CD4-positive, alpha-beta T cell treated with Interleukin-4 for 1 hour (primary cell): ENCODE measurements around the gene ANO6.
"Not testable (repeated sequence)": the region's sequence is repeated elsewhere in the genome, so short reads cannot be mapped to it uniquely, and the experiment has no call there.

ENCODE experiments used
- DNase-seq, 2 donors: peaks; one replicate each; pipeline ENCODE4 v3.0.0-alpha.2; 2020 to 2022

ANO6 gene, protein sequence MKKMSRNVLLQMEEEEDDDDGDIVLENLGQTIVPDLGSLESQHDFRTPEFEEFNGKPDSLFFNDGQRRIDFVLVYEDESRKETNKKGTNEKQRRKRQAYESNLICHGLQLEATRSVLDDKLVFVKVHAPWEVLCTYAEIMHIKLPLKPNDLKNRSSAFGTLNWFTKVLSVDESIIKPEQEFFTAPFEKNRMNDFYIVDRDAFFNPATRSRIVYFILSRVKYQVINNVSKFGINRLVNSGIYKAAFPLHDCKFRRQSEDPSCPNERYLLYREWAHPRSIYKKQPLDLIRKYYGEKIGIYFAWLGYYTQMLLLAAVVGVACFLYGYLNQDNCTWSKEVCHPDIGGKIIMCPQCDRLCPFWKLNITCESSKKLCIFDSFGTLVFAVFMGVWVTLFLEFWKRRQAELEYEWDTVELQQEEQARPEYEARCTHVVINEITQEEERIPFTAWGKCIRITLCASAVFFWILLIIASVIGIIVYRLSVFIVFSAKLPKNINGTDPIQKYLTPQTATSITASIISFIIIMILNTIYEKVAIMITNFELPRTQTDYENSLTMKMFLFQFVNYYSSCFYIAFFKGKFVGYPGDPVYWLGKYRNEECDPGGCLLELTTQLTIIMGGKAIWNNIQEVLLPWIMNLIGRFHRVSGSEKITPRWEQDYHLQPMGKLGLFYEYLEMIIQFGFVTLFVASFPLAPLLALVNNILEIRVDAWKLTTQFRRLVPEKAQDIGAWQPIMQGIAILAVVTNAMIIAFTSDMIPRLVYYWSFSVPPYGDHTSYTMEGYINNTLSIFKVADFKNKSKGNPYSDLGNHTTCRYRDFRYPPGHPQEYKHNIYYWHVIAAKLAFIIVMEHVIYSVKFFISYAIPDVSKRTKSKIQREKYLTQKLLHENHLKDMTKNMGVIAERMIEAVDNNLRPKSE

DNA sequence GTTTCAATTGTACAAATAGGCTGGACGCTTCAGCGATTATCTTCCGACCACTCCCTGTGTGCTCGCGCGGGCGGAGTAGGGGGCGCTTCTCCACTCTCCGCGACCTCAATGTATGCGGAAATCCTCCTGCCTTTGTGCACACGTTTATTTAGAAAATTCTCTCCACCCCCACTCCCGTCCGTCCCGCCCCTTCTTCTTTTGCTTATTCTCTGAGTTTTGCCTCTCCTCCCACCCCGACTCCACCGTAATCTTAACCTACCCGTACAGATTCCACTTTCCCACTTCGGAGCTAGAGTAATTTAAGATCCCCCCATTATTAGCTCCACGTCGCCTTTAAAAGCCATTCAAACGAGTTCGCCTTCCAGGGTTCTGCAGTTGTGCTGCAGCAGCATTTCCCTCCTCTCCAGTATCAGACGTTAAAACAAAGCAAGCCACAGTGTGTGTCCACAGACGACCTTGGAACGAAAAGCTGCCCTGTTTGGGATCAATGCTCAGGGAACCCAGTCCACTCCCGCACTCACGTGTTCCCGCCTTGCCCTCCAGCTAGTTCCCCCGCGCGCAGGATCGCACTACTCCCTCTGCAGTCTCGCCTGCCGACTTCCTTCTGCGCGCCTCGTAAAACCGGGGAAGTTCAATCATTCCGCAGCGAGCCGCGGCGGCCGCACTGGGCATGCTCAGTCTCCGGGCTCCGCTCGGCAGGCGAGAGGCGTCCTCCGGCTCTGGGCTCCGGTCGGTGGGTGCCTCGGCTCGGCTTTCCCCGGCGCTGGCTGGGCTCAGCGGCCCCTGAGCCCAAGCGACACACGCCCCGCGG lies at the start of gene ANO6:
Gene ANO6, plus strand, starts transcription at position 677 of the 811 bp plus-strand sequence. CDS start 227 bp downstream, outside the sequence.
- DNase-seq: peak; percentile 74 to 76

DNA sequence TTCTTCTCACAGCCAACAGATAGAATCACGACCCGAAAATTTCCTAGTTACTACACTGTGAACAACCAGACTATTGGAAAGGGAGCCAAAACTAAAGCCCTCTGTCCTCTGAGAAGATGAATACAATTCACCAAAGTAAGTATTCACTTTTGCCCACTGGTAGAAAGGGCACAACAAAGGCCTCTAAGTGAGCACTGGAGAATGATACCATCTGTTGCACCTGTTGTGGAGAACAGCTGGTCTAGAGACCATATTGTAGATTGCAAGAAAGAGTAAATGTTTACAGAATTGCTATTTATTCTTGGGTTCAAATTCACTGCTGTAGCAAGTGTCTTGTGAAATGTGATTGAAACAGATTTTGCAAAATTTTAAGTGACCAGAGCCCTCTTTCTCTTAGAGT lies 46.9 kb upstream of the ANO6 start:
- DNase-seq: no peak

DNA sequence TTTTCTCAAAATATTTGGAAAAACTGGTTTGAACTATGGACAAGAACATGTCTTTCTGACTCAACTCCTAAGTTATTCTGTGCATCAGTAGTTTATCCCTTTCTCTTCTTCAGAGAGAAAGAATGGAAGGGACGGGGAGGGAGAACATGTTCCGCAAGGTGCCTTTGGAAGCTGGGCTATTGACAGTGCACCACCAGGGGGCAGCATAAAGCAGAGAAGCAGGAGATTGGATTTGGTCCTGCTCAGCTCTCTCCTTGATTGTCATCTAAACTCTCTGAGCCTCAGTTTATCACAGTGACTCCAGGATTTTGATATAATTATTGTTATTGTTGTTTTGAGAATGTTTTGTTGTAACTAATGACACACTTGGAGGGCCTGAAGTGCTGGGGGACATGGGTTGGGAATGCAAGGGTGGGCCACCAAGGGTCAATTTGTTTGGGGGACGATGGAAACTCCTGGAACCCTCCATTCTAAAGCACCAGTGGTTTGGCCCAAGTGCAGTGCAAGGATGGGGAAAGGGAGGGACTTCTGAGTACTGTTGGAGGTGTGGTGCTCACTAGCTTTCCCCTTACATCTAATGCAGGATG lies 45.3 kb upstream of the ANO6 start:
- peak; percentile 70 to 72 for DNase-seq

DNA sequence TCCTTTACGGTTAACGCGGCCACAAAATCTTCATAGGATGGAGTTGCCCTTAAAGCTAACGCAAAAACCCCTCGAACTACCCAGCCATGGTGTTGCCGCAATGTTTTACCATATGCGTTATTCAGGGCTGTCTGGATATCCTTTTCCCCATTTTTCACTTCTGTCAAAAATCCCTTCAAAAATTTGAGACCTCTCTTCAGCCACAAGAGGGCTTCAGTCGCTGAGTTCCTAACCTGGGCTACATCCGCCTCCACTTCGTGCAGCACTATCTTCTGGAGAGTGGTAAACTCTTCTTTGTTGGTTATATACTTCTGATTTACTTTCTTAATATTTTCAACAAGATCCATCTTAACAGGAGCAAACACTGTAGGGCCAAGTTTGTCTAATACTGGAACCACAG lies 42.6 kb upstream of the ANO6 start:
- not testable (repeated sequence) for DNase-seq

DNA sequence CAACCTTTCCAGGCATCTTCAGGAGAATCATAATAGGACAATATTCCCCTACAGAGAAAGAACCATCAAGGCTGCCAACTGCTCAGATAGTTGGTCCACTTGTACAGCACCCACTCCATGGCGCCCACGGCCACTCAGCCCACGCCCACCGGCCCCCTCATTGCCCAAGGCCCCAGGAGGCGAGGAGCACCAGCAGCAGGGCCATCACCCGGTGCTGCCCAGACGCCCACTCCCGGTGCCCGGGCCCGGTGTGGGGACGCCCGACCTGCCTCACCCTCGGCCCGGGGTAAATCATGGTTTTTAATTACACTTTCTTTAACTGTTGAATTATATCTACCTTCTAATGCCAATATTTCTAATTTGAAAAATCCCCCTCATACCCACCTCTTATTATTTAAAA lies 41.3 kb upstream of the ANO6 start:
- DNase-seq: no peak

DNA sequence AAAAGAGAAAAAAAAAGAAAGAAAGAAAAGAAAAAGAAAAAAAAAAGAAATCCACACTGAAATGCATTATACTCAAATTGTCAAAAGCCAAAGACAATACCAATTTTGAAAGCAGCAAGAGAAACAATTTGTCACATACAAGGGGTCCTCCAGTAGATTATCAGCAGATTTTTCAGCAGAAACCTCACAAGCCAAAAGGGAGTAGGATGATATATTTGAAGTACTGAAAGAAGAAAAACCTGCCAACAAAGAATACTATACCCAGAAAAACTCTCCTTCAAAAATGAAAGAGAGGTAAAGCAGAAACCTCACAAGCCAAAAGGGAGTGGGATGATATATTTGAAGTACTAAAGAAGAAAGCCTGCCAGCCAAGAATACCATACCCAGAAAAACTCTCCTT lies 37.1 kb upstream of the ANO6 start:
- no peak for DNase-seq

DNA sequence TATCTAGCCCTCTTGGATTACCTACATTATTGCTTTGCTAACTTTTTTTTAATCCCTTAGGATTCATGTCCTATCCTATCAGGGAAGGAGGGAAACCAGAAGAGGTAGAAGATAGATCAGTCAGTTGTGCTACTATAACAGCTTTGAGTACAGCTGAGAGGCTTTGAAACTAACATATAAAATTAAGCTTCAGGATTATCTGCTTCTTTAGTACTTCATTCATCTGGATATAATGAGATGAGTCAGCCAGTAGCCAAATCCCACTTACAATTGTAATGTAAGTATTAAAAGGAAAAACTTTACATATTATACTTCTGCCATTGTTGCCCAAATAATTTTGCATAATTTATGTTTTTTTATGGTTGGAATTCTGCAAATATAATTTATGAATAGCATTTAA lies 33.4 kb upstream of the ANO6 start:
- DNase-seq: no peak

DNA sequence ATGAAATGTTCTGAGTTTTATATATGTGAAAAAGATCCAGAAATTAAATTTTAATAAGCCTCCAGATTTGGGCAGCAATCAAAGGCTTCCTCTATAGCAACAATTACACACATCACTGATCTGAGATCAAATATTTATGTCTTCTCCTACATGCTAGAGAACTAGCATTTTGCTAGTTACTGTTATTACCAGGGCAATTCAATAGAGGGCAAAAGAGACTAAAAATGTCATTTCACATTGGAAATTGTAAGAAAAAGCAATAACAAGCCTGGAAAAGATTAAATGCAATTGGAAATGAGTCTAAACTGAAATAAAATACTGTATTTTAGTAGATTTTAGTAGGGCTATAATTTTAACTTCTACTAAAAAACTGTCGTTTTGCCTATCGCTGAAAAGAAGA lies 32.6 kb upstream of the ANO6 start:
- no peak for DNase-seq

DNA sequence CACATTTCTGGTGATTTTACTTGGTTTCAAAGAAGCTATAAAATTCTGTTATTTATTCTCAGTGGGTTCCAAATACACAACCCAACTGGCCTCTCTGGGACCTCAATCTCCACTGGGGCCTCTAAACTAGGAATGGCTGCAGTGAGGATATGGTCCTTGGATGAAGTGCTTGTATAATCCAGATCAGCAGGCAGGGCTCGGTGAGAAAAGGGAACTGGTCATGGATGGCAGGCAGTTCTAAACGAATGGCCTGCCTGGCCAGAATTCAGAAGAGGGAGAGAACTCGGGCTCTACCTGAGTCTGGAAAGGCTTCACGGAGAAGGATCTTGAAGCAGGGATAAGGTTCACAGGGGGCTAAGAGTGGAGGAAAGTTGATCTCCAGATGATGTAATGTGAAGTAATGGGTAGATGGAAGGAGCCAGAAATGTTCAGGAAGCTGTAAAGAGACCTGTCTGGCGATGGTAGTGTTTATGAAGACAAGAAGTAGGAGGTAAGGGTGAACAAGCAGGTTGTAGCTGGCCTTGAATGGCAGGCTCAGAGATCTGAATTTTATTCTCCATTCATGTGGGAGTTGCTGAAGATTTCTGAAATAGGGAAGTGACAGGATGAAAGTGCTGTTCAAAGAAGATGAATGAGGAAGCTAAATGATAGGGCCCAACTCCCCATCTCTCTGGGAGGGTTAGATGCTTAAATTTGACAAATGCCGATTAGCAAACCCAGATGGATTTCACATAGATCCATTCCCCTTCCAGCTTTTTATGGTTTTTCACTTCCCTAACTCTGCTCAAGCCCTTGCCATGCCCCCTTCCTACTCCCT lies 31.5 kb upstream of the ANO6 start:
- DNase-seq: no peak

DNA sequence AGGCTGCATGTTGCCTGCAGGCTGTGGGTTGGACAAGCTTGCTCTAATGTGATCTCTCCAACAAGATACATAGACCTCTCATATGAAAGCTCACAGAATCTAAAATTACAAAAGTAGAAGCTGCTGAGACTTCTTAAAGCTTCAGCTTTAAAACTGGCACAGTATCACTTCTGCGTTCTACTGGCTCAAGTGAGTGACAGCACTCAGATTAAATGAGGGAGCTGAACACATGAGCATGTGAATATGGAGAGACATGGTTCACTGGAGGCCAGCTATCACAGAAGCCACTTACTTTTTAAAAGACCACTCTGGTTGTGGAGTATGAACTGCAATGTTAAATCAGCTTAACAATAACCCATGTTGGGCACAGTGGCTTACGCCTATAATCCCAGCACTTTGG lies 29.1 kb upstream of the ANO6 start:
- no peak for DNase-seq

DNA sequence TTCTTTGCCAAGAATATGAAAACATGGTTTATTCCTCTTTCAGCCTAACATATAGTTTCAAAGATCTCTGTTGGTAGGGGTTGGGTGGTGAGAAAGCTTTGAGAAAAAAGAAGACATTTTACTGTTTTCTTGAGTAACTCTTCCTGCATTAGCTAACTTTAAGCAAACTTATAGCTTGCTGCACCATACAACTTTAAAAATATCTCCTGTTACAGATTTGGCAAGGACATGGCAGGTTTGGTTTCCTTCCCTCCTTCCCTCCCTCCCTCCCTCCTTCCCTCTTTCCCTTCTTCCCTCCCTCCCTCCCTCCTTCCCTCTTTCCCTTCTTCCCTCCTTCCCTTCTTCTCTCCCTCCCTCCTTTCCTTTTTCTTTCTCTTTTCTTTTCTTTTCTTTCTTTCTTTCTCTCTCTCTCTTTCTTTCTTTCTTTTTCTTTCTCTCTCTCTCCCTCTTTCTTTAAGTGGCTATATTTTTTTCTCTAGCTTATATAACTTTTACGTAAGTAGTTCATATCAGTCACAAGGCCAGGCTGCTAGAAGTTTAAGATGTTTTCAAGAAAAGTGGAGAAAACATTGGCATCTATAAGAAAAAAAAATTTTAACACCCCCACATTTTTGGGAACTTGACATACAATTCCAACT lies 26.0 kb upstream of the ANO6 start:
- no peak for DNase-seq

DNA sequence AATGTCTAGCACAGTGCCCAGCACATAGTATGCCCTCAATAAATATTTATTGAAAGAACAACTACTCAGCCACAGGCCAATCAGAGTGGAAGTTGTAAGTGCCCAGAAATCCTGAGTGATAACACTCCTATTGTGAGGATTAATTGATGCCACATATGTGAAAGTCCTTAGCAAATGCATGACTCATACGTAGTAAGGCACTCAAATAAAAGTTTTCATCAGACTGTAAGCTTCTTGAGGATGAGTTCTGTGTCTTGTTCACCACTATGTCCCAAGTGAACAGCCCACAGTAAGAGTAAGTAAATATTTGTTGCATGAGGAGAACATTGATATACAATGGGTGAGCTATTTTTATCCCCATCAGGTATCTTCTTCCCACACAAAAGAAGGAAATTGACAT lies 24.7 kb upstream of the ANO6 start:
- DNase-seq: no peak

DNA sequence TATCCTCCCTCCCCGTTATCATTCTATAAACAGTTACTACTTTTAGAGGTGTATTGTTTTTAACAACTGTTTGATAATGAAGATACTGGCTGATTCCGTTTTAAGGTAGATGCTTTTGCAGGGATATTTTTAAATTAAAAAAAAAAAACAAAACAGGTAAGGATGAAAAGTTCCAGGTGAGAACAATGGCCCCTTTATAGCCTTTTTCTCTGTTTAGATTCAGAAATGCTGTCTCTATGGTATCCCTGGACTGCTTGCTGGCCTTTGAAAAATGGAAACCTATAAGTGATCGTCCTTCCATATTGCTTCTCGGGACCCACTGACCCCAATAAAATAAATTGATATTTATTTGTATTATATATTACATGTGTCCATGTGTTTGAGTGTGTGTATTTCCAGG lies 23.2 kb upstream of the ANO6 start:
- DNase-seq: no peak

DNA sequence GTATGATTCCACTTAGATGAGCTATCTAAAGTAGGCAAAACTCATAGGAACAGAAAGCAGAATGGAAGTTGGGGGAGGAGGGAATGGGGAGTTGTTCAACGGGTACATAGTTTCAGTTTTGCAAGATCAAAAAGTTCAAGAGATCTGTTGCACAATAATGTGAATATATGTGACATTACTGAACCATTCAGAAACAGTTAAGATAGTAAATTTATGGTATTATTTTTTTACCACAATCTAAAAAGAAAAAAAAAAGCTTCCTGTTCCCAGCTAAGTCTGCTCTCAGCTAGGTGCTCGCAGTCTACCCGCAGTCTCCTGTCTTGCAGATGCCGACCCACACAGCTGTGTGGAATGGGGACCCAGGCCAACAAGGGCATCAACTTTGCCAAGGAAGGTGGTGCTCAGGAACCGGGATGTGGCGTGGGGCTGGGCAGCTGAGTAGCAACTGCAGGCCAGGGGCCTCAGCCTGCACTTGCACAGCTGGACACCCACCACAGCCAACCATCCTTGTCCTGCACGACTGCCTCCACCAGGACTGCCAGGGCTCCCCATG lies 15.3 kb upstream of the ANO6 start:
- DNase-seq: no peak

DNA sequence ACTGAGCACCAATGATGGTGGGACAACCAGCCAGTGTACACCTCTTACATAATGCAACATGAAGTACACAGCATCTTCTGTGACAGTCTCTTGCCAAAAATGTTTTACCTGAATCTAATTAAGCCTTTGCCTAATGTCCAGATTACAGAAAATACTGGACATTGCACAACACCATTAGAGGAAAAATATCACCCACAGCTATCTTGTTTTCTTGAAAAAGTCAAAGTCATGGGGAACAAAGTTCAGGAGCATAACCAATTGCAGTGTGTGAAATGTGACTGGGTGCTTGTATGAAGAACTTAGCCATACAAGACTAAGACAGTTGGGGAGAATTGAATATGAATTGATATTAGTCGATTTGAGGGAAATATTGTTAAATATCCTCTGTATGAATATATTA lies 12.1 kb upstream of the ANO6 start:
- DNase-seq: no peak

DNA sequence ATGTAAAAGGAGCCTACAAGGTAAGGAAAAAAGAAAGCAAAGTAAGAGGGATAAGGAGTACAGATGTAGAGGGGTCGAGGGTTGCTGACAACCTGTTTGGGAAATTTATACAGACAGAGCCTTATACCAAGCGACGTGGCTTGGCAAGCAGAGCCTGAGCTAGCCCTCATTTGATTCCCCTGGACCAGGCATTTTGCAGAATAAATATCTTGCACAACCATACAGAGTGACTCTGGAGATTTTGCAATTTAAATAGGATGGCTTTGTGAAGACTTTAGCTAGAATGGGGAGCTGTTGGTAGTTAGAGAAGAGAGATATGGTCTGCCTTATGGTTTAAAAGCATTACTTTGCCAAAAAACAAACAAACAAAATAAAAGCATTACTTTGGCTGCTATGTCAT lies 11.1 kb upstream of the ANO6 start:
- DNase-seq: no peak

DNA sequence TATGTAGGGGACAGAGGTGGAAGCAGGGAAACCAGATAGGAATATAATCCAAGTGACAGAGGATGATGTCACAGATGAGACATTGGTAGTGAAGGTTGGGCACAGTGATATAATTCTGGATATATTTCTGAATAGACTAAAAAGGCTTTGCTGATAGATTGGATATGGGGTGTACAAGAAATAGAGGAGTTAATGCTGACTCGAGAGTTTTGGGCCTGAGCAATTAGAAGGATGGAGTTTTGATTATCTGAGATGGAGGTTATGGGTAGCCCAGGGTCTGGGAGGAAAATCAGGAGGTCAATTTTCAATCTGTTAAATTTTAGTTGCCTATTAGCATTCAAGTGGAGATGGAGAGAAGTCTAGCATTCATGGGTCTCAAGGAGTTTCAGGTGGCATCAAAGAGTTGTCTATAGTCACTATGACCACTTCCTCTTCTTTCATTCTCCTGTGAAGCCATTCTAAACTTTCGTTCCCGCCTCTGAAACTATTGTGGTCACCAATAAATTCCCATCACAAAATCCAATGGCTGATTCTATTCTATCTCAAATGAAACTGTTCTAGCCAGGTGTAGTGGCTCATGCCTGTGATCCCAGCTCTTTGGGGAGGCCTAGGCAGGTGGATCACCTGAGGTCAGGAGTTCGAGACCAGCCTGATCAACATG lies 10.6 kb upstream of the ANO6 start:
- DNase-seq: no peak

DNA sequence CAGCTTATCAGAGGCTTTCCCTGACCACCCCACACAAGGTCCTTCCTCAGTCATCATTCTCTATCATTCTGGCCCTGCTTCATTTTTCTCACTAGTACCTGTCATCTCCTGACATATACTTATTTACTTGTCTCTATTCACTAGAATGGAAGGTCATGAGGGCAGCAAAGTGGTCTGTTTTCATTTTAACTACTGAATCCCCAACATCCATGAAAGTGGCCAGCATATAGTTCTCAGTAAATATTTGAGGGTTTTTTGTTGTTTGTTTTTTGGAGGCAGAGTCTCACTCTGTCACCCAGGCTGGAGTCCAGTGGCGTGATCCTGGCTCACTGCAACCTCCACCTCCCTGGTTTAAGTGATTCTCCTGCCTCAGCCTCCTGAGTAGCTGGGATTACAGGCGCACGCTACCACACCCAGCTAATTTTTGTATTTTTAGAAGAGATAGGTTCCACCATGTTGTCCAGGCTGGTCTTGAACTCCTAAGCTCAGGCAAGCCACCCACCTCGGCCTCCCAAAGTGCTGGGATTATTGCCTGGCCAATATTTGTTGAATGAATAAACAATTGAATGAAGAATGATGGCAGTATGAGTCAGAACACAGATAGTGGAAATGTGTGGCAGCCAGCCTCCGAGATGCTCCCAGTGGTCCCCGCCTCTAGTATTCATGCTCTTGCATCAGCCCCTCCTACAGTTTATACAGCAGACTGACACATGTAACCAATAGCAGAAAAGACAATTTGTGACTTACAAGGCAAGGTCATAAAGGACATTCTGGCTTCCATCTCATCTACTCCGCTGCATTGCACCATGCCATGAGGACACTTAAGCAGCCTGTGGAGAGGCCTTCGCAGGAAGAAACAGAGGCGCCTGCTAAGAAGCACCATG lies 7.0 kb upstream of the ANO6 start:
- no peak for DNase-seq

DNA sequence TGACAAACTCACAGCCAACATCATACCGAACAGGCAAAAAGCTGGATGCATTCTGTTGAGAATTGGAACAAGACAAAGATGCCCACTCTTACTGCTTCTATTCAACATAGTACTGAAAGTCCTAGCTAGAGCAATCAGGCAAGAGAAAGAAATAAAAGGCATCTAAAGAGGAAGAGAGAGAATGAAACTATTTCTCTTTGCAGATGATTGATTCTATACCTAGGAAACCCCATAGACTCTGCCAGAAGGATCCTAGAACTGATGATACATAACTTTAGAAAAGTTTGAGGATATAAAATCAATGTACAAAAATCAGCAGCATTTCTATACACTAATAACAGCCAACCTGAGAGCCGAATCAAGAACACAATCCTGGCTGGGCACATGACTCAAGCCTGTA lies 6.1 kb upstream of the ANO6 start:
- no peak for DNase-seq
